Liver (tissue), 9 donors: ENCODE measurements around the gene BCAR3. TPM values are rescaled to one million over a fixed set of nuclear protein-coding genes. Genes with fewer than 3 reads are reported as not detected.

Source experiments
- DNase-seq: peaks from one replicate; pipeline ENCODE4 v3.0.0-alpha.2; 2017; ENCODE audit warnings: low spot score
- H3K27ac ChIP-seq, 2 donors: one replicate each; pipeline ENCODE4 v1.7.0; 2013; ENCODE audit warnings: inconsistent platforms in 2 of 2, low read length in 2 of 2, control low read depth in 1 of 2, low read depth in 1 of 2, mild to moderate bottlenecking in 1 of 2
- H3K27me3 ChIP-seq, 4 donors: one replicate each; pipeline versions ENCODE4 v1.6.1 to v1.7.0; 2013; ENCODE audit warnings: low read length in 3 of 4, inconsistent platforms in 1 of 4, mild to moderate bottlenecking in 1 of 4, moderate library complexity in 1 of 4; ENCODE audit not compliant: control insufficient read depth in 4 of 4, insufficient read depth in 4 of 4
- H3K36me3 ChIP-seq, 4 donors: one replicate each; pipeline versions ENCODE4 v1.6.1 to v1.7.0; 2013; ENCODE audit warnings: low read length in 3 of 4, mild to moderate bottlenecking in 3 of 4, low read depth in 1 of 4, moderate library complexity in 1 of 4; ENCODE audit not compliant: control insufficient read depth in 4 of 4, insufficient read depth in 3 of 4
- H3K4me1 ChIP-seq, 4 donors: one replicate each; pipeline versions ENCODE4 v1.6.1 to v1.7.0; 2013; ENCODE audit warnings: low read length in 3 of 4, mild to moderate bottlenecking in 3 of 4, moderate library complexity in 1 of 4; ENCODE audit not compliant: control insufficient read depth in 4 of 4, insufficient read depth in 4 of 4
- H3K4me3 ChIP-seq, 3 donors: one replicate each; pipeline versions ENCODE4 v1.6.1 to v1.7.0; 2013; ENCODE audit warnings: low read length in 3 of 3, control low read depth in 1 of 3, low read depth in 1 of 3, mild to moderate bottlenecking in 1 of 3
- H3K9ac ChIP-seq, 2 donors: one replicate each; pipeline ENCODE4 v1.7.0; 2013; ENCODE audit warnings: low read length in 2 of 2, mild to moderate bottlenecking in 2 of 2, moderate library complexity in 2 of 2, control low read depth in 1 of 2, low read depth in 1 of 2
- H3K9me3 ChIP-seq, 4 donors: one replicate each; pipeline versions ENCODE4 v1.6.1 to v1.7.0; 2013; ENCODE audit warnings: low read length in 3 of 4; ENCODE audit not compliant: control insufficient read depth in 4 of 4
- EGR1 ChIP-seq, 2 donors: IDR thresholded peaks; 2 replicates each; pipeline ENCODE4 v1.6.1; 2016 to 2018; ENCODE audit warnings: antibody characterized with exemption in 2 of 2, low read depth in 2 of 2
- FOXA1 ChIP-seq: IDR thresholded peaks from 2 replicates; pipeline ENCODE4 v1.6.1; 2016; ENCODE audit warnings: antibody characterized with exemption
- FOXA2 ChIP-seq: IDR thresholded peaks from 2 replicates; pipeline ENCODE4 v1.6.1; 2016; ENCODE audit warnings: antibody characterized with exemption
- GABPA ChIP-seq, 2 donors: IDR thresholded peaks in 1 of 2; conservative IDR thresholded peaks in 1 of 2; 2 replicates each; pipeline ENCODE4 v1.6.1; 2016; ENCODE audit warnings: antibody characterized with exemption in 2 of 2, mild to moderate bottlenecking in 1 of 2, moderate library complexity in 1 of 2
- HNF4A ChIP-seq, 2 donors: conservative IDR thresholded peaks; 2 replicates each; pipeline ENCODE4 v1.6.1; 2016; ENCODE audit warnings: antibody characterized with exemption in 2 of 2, mild to moderate bottlenecking in 2 of 2
- HNF4G ChIP-seq: IDR thresholded peaks from 2 replicates; pipeline ENCODE4 v1.6.1; 2016; ENCODE audit warnings: antibody characterized with exemption
- JUND ChIP-seq, 2 donors: IDR thresholded peaks; 2 replicates each; pipeline ENCODE4 v1.6.1; 2016; ENCODE audit warnings: antibody characterized with exemption in 2 of 2
- NR2F2 ChIP-seq: IDR thresholded peaks from 2 replicates; pipeline ENCODE4 v1.6.1; 2016; ENCODE audit warnings: antibody characterized with exemption
- RXRA ChIP-seq, 2 donors: IDR thresholded peaks; 2 replicates each; pipeline ENCODE4 v1.6.1; 2017 to 2018; ENCODE audit warnings: antibody characterized with exemption in 2 of 2, mild to moderate bottlenecking in 1 of 2
- SP1 ChIP-seq: IDR thresholded peaks from 2 replicates; pipeline ENCODE4 v1.6.1; 2018; ENCODE audit warnings: antibody characterized with exemption, mild to moderate bottlenecking
- TAF1 ChIP-seq: conservative IDR thresholded peaks from 2 replicates; pipeline ENCODE4 v1.6.1; 2016; ENCODE audit warnings: antibody characterized with exemption, mild to moderate bottlenecking
- YY1 ChIP-seq: IDR thresholded peaks from 2 replicates; pipeline ENCODE4 v1.6.1; 2016; ENCODE audit warnings: antibody characterized with exemption, mild to moderate bottlenecking
- WGBS: extraction: QIAGEN DNeasy Blood & Tissue Kit; methylation state at CpG from one replicate; pipeline ENCODE4 v1.1.7; 2013; 5-methylcytosine and 5-hydroxymethylcytosine counted together
- polyA plus RNA-seq, 2 donors: library from polyadenylated mRNA; stranded (reverse) in 1 of 2; unstranded in 1 of 2; fragments of 200-250 nt in 1 of 2; fragments of >200 nt in 1 of 2; fragmentation: Nextera tagmentation in 1 of 2; extraction: Ambion mirVana in 1 of 2; gene quantifications; one replicate each; pipeline versions ENCODE4 v1.2.1 to v1.2.3, GENCODE V29; 2013 to 2015
- total RNA-seq, 2 donors: library from RNA; depleted of rRNA; stranded (reverse); fragments of >200 nt; gene quantifications; one replicate each; pipeline ENCODE4 v1.2.3, GENCODE V29; 2014
- TF ChIP-seq, protein P1 (sequence below): IDR thresholded peaks from 2 replicates; pipeline ENCODE4 v1.6.1; 2016; ENCODE audit warnings: antibody characterized with exemption, mild to moderate bottlenecking
- TF ChIP-seq, protein P2 (sequence below): fragments of 150-350 bp; IDR thresholded peaks from 2 replicates; pipeline ENCODE4 v1.5.1; 2017; ENCODE audit warnings: improper control_type of control experiment, low read depth, low read length; ENCODE audit not compliant: missing input control
- TF ChIP-seq, protein P3 (sequence below): IDR thresholded peaks from 2 replicates; pipeline ENCODE4 v1.6.1; 2016; ENCODE audit warnings: antibody characterized with exemption
- TF ChIP-seq, protein P4 (sequence below): IDR thresholded peaks from 2 replicates; pipeline ENCODE4 v1.6.1; 2016; ENCODE audit warnings: antibody characterized with exemption
- TF ChIP-seq, protein P5 (sequence below): IDR thresholded peaks from 2 replicates; pipeline ENCODE4 v1.6.1; 2016; ENCODE audit warnings: antibody characterized with exemption
- donor health status: healthy.
- donor health status: healthy.
- donor health status: healthy.
- donor health status: healthy.
- donor health status: healthy.

The BCAR3 gene
- total and polyA plus RNA-seq, 4 donors, result 2.8 to 10.3 (median 7.7) TPM

GRCh38 chr1:93546162-93546863 lies 135.3 kb downstream of the BCAR3 start:
- H3K9me3 ChIP-seq, result no peaks in the 10 kb centered on the region
- WGBS, result 95% methylated on average over 3 of the region's 3 CpGs
- H3K27me3 ChIP-seq, result no peaks in the 10 kb centered on the region
- no peak overlapping the region for H3K27ac ChIP-seq
- no peak overlapping the region for H3K9ac ChIP-seq
- DNase-seq, result no peak
- no peak overlapping the region for H3K4me3 ChIP-seq
- H3K36me3 ChIP-seq, result peaks cover 0 to 20% (median 3%) of the 10 kb centered on the region in 4 donors
- TF ChIP-seq, protein P1, sequence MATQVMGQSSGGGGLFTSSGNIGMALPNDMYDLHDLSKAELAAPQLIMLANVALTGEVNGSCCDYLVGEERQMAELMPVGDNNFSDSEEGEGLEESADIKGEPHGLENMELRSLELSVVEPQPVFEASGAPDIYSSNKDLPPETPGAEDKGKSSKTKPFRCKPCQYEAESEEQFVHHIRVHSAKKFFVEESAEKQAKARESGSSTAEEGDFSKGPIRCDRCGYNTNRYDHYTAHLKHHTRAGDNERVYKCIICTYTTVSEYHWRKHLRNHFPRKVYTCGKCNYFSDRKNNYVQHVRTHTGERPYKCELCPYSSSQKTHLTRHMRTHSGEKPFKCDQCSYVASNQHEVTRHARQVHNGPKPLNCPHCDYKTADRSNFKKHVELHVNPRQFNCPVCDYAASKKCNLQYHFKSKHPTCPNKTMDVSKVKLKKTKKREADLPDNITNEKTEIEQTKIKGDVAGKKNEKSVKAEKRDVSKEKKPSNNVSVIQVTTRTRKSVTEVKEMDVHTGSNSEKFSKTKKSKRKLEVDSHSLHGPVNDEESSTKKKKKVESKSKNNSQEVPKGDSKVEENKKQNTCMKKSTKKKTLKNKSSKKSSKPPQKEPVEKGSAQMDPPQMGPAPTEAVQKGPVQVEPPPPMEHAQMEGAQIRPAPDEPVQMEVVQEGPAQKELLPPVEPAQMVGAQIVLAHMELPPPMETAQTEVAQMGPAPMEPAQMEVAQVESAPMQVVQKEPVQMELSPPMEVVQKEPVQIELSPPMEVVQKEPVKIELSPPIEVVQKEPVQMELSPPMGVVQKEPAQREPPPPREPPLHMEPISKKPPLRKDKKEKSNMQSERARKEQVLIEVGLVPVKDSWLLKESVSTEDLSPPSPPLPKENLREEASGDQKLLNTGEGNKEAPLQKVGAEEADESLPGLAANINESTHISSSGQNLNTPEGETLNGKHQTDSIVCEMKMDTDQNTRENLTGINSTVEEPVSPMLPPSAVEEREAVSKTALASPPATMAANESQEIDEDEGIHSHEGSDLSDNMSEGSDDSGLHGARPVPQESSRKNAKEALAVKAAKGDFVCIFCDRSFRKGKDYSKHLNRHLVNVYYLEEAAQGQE, result no peak
- TF ChIP-seq JUND (IDR thresholded peaks at IDR 0.05), result no peak
- TF ChIP-seq GABPA (IDR thresholded peaks at IDR 0.05 in 1 of 2, conservative IDR thresholded peaks at IDR 0.05 in 1 of 2), result no peak
- TF ChIP-seq EGR1 (IDR thresholded peaks at IDR 0.05; ENCODE audit: low read depth in 2 of 2), result no peak
- no peak for TF ChIP-seq NR2F2
- no peak for TF ChIP-seq YY1
- TF ChIP-seq HNF4A (conservative IDR thresholded peaks at IDR 0.05), result no peak
- no peak for TF ChIP-seq RXRA (IDR thresholded peaks at IDR 0.05)
- TF ChIP-seq, protein P2, sequence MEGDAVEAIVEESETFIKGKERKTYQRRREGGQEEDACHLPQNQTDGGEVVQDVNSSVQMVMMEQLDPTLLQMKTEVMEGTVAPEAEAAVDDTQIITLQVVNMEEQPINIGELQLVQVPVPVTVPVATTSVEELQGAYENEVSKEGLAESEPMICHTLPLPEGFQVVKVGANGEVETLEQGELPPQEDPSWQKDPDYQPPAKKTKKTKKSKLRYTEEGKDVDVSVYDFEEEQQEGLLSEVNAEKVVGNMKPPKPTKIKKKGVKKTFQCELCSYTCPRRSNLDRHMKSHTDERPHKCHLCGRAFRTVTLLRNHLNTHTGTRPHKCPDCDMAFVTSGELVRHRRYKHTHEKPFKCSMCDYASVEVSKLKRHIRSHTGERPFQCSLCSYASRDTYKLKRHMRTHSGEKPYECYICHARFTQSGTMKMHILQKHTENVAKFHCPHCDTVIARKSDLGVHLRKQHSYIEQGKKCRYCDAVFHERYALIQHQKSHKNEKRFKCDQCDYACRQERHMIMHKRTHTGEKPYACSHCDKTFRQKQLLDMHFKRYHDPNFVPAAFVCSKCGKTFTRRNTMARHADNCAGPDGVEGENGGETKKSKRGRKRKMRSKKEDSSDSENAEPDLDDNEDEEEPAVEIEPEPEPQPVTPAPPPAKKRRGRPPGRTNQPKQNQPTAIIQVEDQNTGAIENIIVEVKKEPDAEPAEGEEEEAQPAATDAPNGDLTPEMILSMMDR, result no peak
- TF ChIP-seq, protein P3, sequence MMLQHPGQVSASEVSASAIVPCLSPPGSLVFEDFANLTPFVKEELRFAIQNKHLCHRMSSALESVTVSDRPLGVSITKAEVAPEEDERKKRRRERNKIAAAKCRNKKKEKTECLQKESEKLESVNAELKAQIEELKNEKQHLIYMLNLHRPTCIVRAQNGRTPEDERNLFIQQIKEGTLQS, result no peak
- TF ChIP-seq, protein P4, sequence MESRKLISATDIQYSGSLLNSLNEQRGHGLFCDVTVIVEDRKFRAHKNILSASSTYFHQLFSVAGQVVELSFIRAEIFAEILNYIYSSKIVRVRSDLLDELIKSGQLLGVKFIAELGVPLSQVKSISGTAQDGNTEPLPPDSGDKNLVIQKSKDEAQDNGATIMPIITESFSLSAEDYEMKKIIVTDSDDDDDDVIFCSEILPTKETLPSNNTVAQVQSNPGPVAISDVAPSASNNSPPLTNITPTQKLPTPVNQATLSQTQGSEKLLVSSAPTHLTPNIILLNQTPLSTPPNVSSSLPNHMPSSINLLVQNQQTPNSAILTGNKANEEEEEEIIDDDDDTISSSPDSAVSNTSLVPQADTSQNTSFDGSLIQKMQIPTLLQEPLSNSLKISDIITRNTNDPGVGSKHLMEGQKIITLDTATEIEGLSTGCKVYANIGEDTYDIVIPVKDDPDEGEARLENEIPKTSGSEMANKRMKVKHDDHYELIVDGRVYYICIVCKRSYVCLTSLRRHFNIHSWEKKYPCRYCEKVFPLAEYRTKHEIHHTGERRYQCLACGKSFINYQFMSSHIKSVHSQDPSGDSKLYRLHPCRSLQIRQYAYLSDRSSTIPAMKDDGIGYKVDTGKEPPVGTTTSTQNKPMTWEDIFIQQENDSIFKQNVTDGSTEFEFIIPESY, result no peak
- TF ChIP-seq TAF1, result no peak
- TF ChIP-seq SP1, result no peak
- no peak for TF ChIP-seq FOXA2
- TF ChIP-seq FOXA1, result no peak
- TF ChIP-seq, protein P5, sequence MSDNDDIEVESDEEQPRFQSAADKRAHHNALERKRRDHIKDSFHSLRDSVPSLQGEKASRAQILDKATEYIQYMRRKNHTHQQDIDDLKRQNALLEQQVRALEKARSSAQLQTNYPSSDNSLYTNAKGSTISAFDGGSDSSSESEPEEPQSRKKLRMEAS, result no peak
- no peak for TF ChIP-seq HNF4G
- no peaks in the 10 kb centered on the region for H3K4me1 ChIP-seq
